NB4 (cell line): ENCODE results near the gene MGAT3.
A peak's percentile ranks its signal among the peaks of the same experiment; 100 is the strongest.

ENCODE experiments used
- DNase-seq: peaks from one replicate; pipeline ENCODE4 v3.0.0; 2010; ENCODE audit warnings: low read depth
- H3K4me3 ChIP-seq: one replicate; pipeline ENCODE4 v1.5.1; 2011; ENCODE audit warnings: mild to moderate bottlenecking, low read depth, low read length, moderate library complexity
- MYC ChIP-seq: IDR thresholded peaks from 2 replicates; pipeline ENCODE4 v1.6.1; 2011; ENCODE audit warnings: low read depth, low read length
- POLR2A ChIP-seq: IDR thresholded peaks from 2 replicates; pipeline ENCODE4 v1.6.1; 2011; ENCODE audit warnings: mild to moderate bottlenecking; ENCODE audit not compliant: insufficient read length; ENCODE audit errors: extremely low read depth
- TF ChIP-seq, protein P1 (sequence below): IDR thresholded peaks from 2 replicates; pipeline ENCODE4 v1.6.1; 2011; ENCODE audit warnings: low read depth, low read length
- TF ChIP-seq, protein P2 (sequence below): IDR thresholded peaks from one replicate; pipeline ENCODE4 v1.5.1; 2012; ENCODE audit warnings: low read depth, low read length

MGAT3 gene

DNA sequence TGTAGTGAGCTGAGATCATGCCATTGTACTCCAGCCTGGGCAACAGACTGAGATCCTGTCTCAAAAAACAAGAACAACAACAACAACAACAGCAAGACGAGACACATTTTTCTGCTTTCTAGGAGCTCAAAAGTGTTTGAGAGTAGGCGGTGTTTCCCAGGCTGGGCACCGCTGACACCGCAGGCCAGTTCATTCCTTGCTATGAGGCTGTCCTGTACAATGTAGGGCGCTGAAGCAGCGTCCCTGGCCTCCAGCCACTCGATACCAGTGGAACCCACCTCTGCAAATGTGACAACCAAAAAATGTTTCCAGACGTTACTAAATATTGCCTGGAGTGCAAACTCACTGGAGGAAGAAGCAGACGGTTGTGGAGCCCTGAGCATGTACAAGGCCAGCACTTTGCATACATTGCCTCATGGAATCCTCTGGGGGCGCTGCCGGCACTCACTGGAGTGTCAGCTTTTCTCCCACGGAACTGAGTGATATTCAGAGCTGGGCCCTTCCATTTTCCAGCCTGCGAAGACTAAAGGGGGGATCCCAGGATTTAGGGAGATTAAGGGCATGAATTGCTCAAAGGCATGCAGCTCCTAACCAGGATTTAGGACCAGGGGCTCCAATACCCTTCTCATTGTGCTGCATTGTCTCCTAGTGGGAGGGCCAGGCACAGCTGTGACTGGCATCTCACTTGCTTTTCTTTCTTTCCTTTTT, 39.5 kb downstream of the MGAT3 start:
- DNase-seq, result peak; percentile 80

DNA sequence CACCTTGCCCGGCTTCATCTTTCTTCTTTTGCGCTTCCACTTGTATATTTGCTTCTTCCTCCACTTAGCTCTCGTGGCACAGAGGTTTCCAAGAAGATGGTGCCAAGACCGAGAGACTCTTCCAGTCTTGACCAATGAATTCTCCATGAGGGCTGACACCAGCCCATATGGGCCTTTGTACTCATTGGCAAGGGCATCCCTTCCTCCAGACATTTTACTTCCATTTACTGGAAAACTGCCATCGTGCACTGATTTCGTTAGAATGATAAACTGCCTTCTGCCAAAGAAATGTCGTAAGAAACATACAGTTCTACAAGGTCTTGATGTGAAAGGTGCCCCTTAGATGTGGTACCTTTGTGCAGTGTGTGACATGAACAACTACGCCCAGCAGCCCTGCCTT, 40.6 kb downstream of the MGAT3 start:
- DNase-seq, result no peak
- no peak overlapping the region for H3K4me3 ChIP-seq
- TF ChIP-seq MYC (no peak), POLR2A (no peak)
- TF ChIP-seq, protein P1, sequence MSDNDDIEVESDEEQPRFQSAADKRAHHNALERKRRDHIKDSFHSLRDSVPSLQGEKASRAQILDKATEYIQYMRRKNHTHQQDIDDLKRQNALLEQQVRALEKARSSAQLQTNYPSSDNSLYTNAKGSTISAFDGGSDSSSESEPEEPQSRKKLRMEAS, result no peak
- TF ChIP-seq, protein P2, sequence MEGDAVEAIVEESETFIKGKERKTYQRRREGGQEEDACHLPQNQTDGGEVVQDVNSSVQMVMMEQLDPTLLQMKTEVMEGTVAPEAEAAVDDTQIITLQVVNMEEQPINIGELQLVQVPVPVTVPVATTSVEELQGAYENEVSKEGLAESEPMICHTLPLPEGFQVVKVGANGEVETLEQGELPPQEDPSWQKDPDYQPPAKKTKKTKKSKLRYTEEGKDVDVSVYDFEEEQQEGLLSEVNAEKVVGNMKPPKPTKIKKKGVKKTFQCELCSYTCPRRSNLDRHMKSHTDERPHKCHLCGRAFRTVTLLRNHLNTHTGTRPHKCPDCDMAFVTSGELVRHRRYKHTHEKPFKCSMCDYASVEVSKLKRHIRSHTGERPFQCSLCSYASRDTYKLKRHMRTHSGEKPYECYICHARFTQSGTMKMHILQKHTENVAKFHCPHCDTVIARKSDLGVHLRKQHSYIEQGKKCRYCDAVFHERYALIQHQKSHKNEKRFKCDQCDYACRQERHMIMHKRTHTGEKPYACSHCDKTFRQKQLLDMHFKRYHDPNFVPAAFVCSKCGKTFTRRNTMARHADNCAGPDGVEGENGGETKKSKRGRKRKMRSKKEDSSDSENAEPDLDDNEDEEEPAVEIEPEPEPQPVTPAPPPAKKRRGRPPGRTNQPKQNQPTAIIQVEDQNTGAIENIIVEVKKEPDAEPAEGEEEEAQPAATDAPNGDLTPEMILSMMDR, result no peak

More for the DNA sequence above, 39.5 kb downstream of the MGAT3 start:
- TF ChIP-seq MYC (0 out of 2 replicates have a peak, but pooled peaks have one; percentile 13), POLR2A (no peak)
- TF ChIP-seq, protein P1, result 0 out of 2 replicates have a peak, but pooled peaks have one; percentile 24
- TF ChIP-seq, protein P2, result peak; percentile 90
- no peak overlapping the region for H3K4me3 ChIP-seq

DNA sequence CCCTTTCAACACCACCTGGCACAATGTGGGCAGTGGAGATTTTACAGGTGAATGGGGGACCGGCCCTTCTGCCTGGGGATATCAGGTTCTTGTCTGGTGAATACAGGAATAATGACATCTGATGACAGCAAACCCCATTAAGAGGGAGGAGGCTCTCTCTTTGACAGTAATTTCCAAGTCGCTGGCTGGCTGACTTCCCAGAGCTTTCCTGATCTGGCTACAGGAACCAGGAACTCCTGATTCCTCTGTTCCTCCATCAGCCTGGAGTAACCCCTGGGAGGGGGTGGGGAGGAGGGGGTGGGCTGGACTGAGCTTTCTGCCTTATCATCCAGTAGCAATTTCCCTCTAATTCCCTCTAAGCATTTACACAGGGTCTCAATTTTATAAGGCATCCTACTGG, 41.6 kb downstream of the MGAT3 start:
- no peak for TF ChIP-seq MYC
- no peak for TF ChIP-seq POLR2A
- TF ChIP-seq, protein P2, result no peak
- TF ChIP-seq, protein P1, result no peak
- DNase-seq, result no peak
- no peak overlapping the region for H3K4me3 ChIP-seq

DNA sequence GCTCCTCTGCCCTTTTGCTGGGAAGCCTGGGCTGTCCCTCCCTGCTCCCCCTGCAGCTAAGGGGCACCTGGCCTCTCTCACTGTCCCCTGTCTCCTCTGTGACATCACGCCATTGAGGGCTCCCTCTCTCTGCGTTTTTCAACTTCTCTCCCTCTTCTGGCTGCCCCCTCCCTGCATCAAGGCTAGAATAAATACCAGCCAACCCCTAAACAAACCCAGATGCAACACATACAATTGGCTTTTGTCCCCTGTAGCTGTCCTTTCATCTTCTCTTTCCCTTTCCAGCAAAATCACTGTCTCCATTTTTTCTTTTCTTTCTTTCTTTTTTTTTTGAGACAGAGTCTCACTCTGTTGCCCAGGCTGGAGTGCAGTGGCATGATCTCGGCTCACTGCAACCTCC, 42.0 kb downstream of the MGAT3 start:
- TF ChIP-seq MYC, result no peak
- TF ChIP-seq, protein P2, result no peak
- TF ChIP-seq POLR2A, result no peak
- TF ChIP-seq, protein P1, result no peak
- H3K4me3 ChIP-seq, result no peak overlapping the region
- no peak for DNase-seq

DNA sequence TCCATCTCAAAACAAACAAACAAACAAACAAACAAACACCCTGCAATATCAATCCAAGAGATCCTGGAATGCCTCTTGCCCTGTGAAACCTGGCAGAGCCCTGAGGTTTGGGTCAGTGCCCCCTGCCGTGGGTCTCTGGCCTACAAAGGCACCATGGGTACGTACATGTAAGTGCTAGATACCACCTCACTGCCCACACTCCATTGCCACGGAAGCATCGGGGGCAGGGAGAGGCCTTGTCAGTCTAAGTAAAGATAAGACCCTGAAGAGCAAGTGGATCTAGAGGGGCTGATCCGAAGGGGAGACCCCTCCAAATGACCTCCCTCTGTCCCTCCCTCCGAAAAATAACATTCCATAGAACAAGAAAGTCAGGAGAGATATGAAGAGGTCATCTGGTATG, 43.3 kb downstream of the MGAT3 start:
- H3K4me3 ChIP-seq, result no peak overlapping the region
- no peak for DNase-seq
- TF ChIP-seq, protein P2, result no peak
- no peak for TF ChIP-seq MYC
- TF ChIP-seq, protein P1, result no peak
